ENCODE data around the gene TLN1. TPM values are rescaled to one million over a fixed set of nuclear protein-coding genes. Genes with fewer than 3 reads are reported as not detected.
A peak's percentile ranks its signal among the peaks of the same experiment; 100 is the strongest.

TLN1 gene
- total and polyA plus RNA-seq, 8 donors, result 53.2 to 399 (median 174) TPM

DNA sequence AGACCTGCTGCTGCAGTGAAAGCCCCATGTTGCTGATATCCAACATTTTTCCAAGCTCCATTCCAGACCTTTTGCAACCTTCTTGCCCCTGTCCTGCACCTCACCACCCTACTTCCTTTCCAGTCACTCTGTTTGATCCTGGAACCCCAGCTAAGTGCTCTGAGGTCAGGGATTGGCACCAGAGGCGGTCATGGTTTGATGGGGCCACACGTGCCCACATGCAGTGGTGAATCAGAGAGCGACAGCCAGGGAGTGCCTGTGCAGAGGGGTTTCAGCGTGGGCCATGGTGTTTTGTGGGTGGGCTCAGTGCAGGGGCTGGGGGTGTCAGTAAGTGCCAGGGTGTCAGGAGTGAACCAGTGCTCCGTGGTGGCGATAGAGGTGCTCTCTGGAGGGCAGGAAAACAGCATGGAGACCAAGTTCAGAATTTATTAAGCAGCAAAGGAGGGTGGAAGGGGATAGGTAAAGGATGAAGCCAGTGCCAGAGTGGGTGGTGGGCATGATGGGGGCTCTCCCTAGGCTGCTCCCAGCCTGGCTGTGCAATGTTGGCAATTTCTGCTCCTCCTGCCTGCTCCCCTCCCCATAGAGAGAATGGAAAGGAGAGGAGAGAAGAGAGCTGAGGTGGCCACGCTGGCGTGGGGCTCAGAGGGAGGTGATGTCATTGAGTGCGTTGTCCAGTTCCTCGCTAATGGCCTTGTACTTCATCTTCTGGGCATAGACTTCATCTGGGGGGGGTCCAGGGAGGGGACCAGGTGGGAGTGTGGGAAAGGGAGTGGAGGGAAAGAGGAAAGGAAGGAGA is 49.3 kb downstream of the TLN1 start:
- no peak for DNase-seq
- intact Hi-C loops (cut with DNase I; ENCODE audit: low total_unique reads), result no loop called here
- peaks cover 36 to 69% (median 50%) of the 10 kb centered on the region in 4 donors for H3K36me3 ChIP-seq
- 59 to 83% (median 67%) methylated on average over 10 of the region's 10 CpGs for WGBS, 5 donors
- no peaks in the 10 kb centered on the region for H3K9me3 ChIP-seq
- H3K4me1 ChIP-seq, result peaks cover 19 to 97% (median 64%) of the 10 kb centered on the region in 4 donors
- H3K27me3 ChIP-seq, result no peaks in the 10 kb centered on the region
- TF ChIP-seq, protein P1, sequence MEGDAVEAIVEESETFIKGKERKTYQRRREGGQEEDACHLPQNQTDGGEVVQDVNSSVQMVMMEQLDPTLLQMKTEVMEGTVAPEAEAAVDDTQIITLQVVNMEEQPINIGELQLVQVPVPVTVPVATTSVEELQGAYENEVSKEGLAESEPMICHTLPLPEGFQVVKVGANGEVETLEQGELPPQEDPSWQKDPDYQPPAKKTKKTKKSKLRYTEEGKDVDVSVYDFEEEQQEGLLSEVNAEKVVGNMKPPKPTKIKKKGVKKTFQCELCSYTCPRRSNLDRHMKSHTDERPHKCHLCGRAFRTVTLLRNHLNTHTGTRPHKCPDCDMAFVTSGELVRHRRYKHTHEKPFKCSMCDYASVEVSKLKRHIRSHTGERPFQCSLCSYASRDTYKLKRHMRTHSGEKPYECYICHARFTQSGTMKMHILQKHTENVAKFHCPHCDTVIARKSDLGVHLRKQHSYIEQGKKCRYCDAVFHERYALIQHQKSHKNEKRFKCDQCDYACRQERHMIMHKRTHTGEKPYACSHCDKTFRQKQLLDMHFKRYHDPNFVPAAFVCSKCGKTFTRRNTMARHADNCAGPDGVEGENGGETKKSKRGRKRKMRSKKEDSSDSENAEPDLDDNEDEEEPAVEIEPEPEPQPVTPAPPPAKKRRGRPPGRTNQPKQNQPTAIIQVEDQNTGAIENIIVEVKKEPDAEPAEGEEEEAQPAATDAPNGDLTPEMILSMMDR (IDR thresholded peaks at IDR 0.05), result no peak
- TF ChIP-seq POLR2AphosphoS5 (IDR thresholded peaks at IDR 0.05), result peak in 2 of 3 donors; percentile 6 to 28
- peak overlapping the region; percentile 10 to 97 (median 92) for H3K27ac ChIP-seq
- peak overlapping the region in 1 of 4 donors; percentile 67 for H3K4me3 ChIP-seq

DNA sequence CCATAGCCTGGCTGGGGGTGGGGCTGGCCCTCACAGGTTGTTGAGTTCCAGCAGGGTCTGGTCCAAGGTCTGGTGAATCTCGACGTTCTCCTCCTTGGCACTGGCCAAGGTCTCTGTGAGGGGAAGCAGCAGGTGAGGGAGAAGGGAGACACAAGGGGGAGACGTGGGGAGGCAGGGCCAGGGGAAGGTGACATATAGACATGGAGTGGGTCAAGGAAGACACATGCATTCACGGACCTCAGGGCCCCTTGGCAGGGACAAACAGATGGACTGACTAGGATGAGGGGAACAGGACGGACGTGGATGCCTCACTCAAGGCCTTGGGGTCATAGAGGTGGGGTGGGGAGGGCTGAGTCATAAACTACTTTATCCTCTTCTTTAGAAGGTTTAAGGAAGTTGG is 49.9 kb downstream of the TLN1 start:
- peak in 1 of 3 donors; percentile 34 for TF ChIP-seq POLR2AphosphoS5 (IDR thresholded peaks at IDR 0.05)
- TF ChIP-seq, protein P1 (IDR thresholded peaks at IDR 0.05), result no peak
- DNase-seq, result no peak
- Histone ChIP-seq H3K4me1 (peaks cover 19 to 97% (median 61%) of the 10 kb centered on the region in 4 donors), H3K36me3 (peaks cover 36 to 64% (median 45%) of the 10 kb centered on the region in 4 donors), H3K9me3 (no peaks in the 10 kb centered on the region), H3K27ac (peak overlapping the region; percentile 22 to 97 (median 92)), H3K27me3 (no peaks in the 10 kb centered on the region), H3K4me3 (no peak overlapping the region)
- intact Hi-C loops (cut with DNase I; ENCODE audit: low total_unique reads), result no loop called here
- WGBS, 5 donors, result 57 to 69% (median 63%) methylated on average over 6 of the region's 6 CpGs

DNA sequence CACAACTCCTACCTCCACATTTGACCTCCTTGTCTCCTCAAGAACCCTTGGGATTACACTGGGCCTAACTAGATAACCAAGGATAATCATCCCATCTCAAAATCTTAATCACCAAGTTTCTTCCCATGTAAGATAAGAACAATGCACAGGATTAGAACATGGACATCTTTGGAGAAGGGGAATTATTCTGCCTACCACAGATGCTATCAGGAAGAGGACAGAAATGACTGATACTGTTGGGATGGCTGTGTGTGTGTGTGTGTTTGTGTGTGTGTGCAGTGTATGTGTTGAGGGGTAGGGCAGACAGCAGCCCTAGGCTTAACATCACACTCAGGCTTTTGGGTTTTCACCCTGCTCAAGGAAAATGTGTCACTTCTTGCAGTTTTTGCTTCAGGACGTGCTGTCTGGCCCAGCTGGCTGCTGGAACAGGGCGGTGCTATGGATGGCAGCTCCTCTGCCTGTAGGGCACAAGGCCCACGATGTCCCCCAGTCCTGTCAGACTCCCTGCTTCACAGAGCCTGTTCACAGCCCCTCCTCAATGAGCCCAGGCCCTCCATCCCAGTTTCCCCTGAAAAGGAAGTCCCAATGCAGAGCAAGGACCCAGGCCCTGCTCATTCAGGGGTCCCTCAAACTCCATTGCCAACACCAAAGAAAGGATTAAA is 50.5 kb downstream of the TLN1 start:
- peaks cover 0 to under 1% (median 0%) of the 10 kb centered on the region in 3 donors for H3K27me3 ChIP-seq
- TF ChIP-seq POLR2AphosphoS5 (IDR thresholded peaks at IDR 0.05) (peak in 2 of 3 donors; percentile 2 to 44), POLR2A (IDR thresholded peaks at IDR 0.05) (no peak)
- H3K4me1 ChIP-seq, result peaks cover 22 to 97% (median 60%) of the 10 kb centered on the region in 4 donors
- intact Hi-C loops (cut with DNase I; ENCODE audit: low total_unique reads), result no loop called here
- no peaks in the 10 kb centered on the region for H3K9me3 ChIP-seq
- H3K27ac ChIP-seq, result peak overlapping the region; percentile 22 to 97 (median 92)
- DNase-seq, result no peak
- 50 to 74% (median 67%) methylated on average over 3 of the region's 3 CpGs for WGBS, 5 donors
- H3K36me3 ChIP-seq, result peaks cover 36 to 64% (median 42%) of the 10 kb centered on the region in 4 donors
- H3K4me3 ChIP-seq, result no peak overlapping the region

DNA sequence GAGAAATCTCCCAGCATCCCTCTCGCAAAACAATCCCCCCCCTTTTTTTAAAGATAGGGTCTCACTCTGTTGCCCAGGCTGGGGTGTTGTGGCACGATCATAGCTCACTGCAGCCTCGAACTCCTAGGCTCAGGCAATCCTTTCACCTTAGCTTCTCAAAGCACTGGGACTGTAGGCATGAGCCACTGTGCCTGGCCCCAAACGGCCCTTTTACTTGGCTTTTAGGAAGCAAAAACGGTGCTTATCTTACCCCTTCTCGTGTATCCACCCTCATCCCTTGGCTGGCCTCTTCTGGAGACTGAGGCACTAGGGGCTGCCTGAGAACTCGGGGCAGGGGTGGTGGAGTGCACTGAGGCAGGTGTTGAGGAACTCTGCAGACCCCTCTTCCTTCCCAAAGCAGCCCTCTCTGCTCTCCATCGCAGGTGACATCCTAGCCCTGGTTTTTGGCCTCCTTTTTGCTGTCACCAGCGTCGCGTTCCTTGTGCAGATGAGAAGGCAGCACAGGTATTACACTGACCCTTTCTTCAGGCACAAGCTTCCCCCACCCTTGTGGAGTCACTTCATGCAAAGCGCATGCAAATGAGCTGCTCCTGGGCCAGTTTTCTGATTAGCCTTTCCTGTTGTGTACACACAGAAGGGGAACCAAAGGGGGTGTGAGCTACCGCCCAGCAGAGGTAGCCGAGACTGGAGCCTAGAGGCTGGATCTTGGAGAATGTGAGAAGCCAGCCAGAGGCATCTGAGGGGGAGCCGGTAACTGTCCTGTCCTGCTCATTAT is 51.5 kb downstream of the TLN1 start:
- 28 to 48% (median 32%) methylated on average over 15 of the region's 15 CpGs for WGBS, 5 donors
- Histone ChIP-seq H3K36me3 (peaks cover 32 to 56% (median 36%) of the 10 kb centered on the region in 4 donors), H3K4me3 (peak overlapping the region in 1 of 4 donors; percentile 6), H3K27me3 (peaks cover 0 to 10% (median 0%) of the 10 kb centered on the region in 3 donors), H3K4me1 (peaks cover 28 to 97% (median 61%) of the 10 kb centered on the region in 4 donors), H3K9me3 (no peaks in the 10 kb centered on the region), H3K27ac (peak overlapping the region; percentile 49 to 97 (median 92))
- TF ChIP-seq POLR2A (IDR thresholded peaks at IDR 0.05) (no peak), POLR2AphosphoS5 (IDR thresholded peaks at IDR 0.05) (peak in 2 of 3 donors; percentile 67 to 77)
- TF ChIP-seq, protein P1 (IDR thresholded peaks at IDR 0.05), result no peak
- intact Hi-C loops (cut with DNase I; ENCODE audit: low total_unique reads), result no loop called here
- peak; percentile 68 to 78 for DNase-seq
